ENCODE measurements around the gene NYNRIN. TPM values are rescaled to one million over a fixed set of nuclear protein-coding genes. Genes with fewer than 3 reads are reported as not detected.

The NYNRIN gene
- total RNA-seq, 1 donor from 2014 or later = 8.0 TPM

DNA sequence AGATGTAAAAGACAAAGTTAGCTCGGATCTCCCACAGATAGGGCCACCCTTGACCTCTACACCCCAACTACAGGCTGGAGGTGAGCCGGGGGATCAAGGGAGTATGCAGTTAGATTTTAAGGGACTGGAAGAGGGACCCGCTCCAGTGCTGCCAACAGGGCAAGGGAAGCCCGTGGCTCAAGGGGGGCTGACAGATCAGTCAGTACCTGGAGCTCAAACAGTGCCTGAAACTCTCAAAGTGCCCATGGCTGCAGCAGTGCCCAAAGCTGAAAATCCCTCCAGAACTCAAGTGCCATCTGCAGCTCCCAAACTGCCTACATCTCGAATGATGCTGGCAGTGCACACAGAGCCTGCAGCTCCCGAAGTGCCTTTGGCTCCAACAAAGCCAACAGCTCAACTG lies 10.4 kb downstream of the NYNRIN start:
- intact Hi-C loops (cut with micrococcal nuclease) = no loop called here
- peaks cover 42% of the 10 kb centered on the region for H3K36me3 ChIP-seq

DNA sequence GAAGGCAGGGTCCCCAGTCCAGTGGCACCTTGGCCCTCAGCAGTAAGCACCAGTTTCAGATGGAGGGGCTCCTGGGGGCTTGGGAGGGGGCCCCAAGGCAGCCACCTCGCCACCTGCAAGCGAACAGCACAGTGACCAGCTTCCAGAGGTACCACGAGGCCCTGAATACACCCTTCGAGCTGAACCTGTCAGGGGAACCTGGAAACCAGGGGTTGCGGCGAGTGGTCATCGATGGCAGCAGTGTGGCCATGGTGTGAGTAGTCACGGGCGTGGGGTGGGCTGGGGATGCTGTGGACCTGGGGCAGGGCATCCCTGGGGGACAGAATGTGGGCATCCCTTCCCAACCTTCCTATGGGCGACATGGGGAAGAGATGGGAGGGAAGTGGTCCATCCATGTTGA lies 11.2 kb downstream of the NYNRIN start:
- TF ChIP-seq, protein P1, sequence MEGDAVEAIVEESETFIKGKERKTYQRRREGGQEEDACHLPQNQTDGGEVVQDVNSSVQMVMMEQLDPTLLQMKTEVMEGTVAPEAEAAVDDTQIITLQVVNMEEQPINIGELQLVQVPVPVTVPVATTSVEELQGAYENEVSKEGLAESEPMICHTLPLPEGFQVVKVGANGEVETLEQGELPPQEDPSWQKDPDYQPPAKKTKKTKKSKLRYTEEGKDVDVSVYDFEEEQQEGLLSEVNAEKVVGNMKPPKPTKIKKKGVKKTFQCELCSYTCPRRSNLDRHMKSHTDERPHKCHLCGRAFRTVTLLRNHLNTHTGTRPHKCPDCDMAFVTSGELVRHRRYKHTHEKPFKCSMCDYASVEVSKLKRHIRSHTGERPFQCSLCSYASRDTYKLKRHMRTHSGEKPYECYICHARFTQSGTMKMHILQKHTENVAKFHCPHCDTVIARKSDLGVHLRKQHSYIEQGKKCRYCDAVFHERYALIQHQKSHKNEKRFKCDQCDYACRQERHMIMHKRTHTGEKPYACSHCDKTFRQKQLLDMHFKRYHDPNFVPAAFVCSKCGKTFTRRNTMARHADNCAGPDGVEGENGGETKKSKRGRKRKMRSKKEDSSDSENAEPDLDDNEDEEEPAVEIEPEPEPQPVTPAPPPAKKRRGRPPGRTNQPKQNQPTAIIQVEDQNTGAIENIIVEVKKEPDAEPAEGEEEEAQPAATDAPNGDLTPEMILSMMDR (IDR thresholded peaks at IDR 0.05; ENCODE audit: borderline replicate concordance) = no peak
- no peak overlapping the region for H3K27ac ChIP-seq (replicated peaks)
- no peaks in the 10 kb centered on the region for H3K27me3 ChIP-seq (ENCODE audit: low read depth)
- H3K9me3 ChIP-seq (replicated peaks) = no peaks in the 10 kb centered on the region
- peaks cover 10% of the 10 kb centered on the region for H3K4me1 ChIP-seq
- H3K36me3 ChIP-seq = peaks cover 50% of the 10 kb centered on the region
- intact Hi-C loops (cut with micrococcal nuclease) = no loop called here
- no peak overlapping the region for H3K4me3 ChIP-seq
- no peak for DNase-seq

More for the DNA sequence above, 10.4 kb downstream of the NYNRIN start:
- Histone ChIP-seq H3K4me1 (peaks cover 15% of the 10 kb centered on the region), H3K9me3 (replicated peaks) (no peaks in the 10 kb centered on the region), H3K27ac (replicated peaks) (no peak overlapping the region), H3K27me3 (ENCODE audit: low read depth) (no peaks in the 10 kb centered on the region), H3K4me3 (no peak overlapping the region)
- TF ChIP-seq, protein P1 (IDR thresholded peaks at IDR 0.05; ENCODE audit: borderline replicate concordance) = no peak
- DNase-seq = no peak

DNA sequence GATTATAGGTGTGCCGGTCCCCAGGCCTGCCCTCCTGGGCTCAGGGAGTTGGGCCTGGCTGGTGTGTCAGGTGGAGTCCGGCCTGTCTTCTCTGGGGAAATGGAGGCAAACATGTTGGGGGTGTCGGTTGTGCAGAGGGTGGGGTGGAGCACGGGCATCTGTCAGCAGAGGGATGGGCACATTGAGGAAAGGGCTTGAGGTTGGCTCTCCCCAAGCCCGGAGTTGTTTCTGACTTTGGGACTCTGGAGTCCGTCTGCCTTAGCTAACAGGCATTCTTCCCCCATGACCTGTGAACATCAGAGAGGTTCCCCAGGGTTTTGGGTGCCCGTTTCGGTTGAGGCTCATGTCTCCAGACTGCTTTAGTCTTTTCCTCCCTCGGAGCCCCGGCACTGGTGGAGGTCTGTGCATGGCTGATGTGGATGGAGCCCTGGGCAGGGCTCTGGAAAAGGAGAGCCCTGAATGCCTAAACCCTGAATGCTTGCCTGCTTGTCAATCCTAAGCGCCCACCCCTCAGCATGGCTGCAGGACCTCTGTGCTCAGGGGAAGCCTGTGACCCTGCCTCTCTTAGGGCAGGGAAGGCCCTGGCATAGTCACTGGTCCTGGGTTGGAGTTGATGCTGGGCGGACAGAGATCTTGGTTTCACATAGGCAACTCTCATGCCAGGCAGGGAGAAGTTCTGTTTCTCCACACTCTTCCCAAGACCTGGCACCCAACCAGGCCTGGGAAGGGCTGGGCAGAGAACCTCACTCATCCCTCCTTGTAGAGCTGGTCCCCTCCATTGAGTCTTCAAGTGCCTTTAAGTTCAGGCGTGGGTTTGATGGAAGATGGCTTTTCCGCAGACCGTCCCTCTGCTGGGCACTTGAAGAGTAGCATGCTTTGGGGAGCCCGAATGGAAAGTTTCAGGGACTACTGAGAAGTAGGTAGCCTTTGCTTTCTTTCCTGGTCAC lies 12.9 kb downstream of the NYNRIN start:
- TF ChIP-seq, protein P1 (IDR thresholded peaks at IDR 0.05; ENCODE audit: borderline replicate concordance) = peak; percentile 68
- Histone ChIP-seq H3K4me1 (peaks cover 4% of the 10 kb centered on the region), H3K4me3 (no peak overlapping the region), H3K36me3 (peaks cover 58% of the 10 kb centered on the region), H3K27me3 (ENCODE audit: low read depth) (no peaks in the 10 kb centered on the region), H3K27ac (replicated peaks) (no peak overlapping the region), H3K9me3 (replicated peaks) (no peaks in the 10 kb centered on the region)
- intact Hi-C loops (cut with micrococcal nuclease) = no loop called here
- DNase-seq = no peak

DNA sequence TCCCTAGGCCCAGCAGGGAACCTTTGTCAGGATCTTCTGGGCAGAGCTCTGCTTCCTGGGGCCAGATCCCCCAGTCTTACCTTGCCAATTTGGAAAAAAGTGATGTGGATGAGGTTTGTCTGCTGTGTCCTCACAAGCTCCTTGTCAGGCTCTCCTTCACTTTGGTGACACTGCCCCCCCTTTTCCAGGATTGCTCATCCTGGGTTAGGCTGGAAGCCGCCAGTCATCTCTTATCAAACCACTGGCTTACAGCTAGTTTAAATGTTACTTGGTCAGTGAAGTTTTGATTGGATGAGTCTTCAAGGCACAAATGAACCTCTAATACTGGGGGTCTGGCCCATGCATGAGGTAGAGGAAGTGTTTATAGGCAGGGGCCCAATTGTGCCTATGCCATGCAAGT lies 15.3 kb downstream of the NYNRIN start:
- Histone ChIP-seq H3K27ac (replicated peaks) (no peak overlapping the region), H3K36me3 (peaks cover 44% of the 10 kb centered on the region), H3K4me3 (no peak overlapping the region), H3K4me1 (peaks cover 16% of the 10 kb centered on the region), H3K9me3 (replicated peaks) (no peaks in the 10 kb centered on the region), H3K27me3 (ENCODE audit: low read depth) (no peaks in the 10 kb centered on the region)
- DNase-seq = no peak
- TF ChIP-seq, protein P1 (IDR thresholded peaks at IDR 0.05; ENCODE audit: borderline replicate concordance) = no peak
- intact Hi-C loops (cut with micrococcal nuclease) = no loop called here

DNA sequence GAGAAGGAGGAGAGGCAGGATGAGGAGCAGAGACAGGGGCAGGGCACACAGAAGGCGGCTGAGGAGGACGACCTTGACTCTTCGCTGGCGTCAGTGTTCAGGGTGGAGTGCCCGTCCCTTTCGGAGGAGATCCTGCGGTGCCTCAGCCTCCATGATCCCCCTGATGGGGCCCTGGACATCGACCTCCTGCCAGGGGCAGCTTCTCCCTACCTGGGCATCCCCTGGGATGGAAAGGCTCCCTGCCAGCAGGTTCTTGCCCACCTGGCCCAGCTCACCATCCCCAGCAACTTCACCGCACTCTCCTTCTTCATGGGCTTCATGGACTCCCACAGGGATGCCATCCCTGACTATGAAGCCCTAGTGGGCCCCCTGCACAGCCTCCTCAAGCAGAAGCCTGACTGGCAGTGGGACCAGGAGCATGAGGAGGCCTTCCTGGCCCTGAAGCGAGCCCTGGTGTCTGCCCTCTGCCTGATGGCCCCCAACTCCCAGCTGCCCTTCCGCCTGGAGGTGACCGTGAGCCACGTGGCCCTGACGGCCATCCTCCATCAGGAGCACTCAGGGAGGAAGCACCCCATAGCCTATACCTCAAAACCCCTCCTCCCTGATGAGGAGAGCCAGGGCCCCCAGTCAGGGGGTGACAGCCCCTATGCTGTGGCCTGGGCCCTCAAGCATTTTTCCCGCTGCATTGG lies 16.1 kb downstream of the NYNRIN start:
- Histone ChIP-seq H3K27ac (replicated peaks) (no peak overlapping the region), H3K27me3 (ENCODE audit: low read depth) (no peaks in the 10 kb centered on the region), H3K9me3 (replicated peaks) (no peaks in the 10 kb centered on the region), H3K4me3 (no peak overlapping the region), H3K4me1 (peaks cover 20% of the 10 kb centered on the region), H3K36me3 (peaks cover 38% of the 10 kb centered on the region)
- TF ChIP-seq, protein P1 (IDR thresholded peaks at IDR 0.05; ENCODE audit: borderline replicate concordance) = no peak
- intact Hi-C loops (cut with micrococcal nuclease) = no loop called here
- DNase-seq = no peak
